ENCODE measurements around the gene UMPS. TPM values are rescaled to one million over a fixed set of nuclear protein-coding genes. Genes with fewer than 3 reads are reported as not detected.
A peak's percentile ranks its signal among the peaks of the same experiment; 100 is the strongest.

Gene UMPS
- total RNA-seq, 1 experiment from 2014 or later = 45.4 TPM

- Mint-ChIP-seq H3K27me3 (ENCODE audit: low read depth) (no peaks in the 10 kb centered on the region), H3K4me1 (peaks cover 49% of the 10 kb centered on the region), H3K36me3 (peaks cover 31% of the 10 kb centered on the region), H3K27ac (peak overlapping the region; percentile 55; the same call in 1 of the 2 replicates), H3K9me3 (no peaks in the 10 kb centered on the region), H3K4me3 (no peak overlapping the region)
- DNase-seq (ENCODE audit: low spot score) (no peak), ATAC-seq (peak; percentile 19)
- ChIA-PET CTCF (interaction anchor here (0.6 to 4.1 kb wide), 55 partner anchors 9 to 825 kb away, joined by 3 to 51 read pairs (median 5); partner anchors contain the start of genes MUC13, SLC12A8 and UMPS), POLR2A (no interaction called here)
- no peak for TF ChIP-seq ZNF396 (CRISPR knock-in tag; IDR thresholded peaks at IDR 0.05; ENCODE audit: borderline replicate concordance)
- TF ChIP-seq ZMAT4 (CRISPR knock-in tag; IDR thresholded peaks at IDR 0.05) = no peak
- no peak for TF ChIP-seq ZNF281 (CRISPR knock-in tag; IDR thresholded peaks at IDR 0.05)
- TF ChIP-seq KAT7 (CRISPR knock-in tag; IDR thresholded peaks at IDR 0.05; ENCODE audit: borderline replicate concordance) = no peak
- TF ChIP-seq, protein P1, sequence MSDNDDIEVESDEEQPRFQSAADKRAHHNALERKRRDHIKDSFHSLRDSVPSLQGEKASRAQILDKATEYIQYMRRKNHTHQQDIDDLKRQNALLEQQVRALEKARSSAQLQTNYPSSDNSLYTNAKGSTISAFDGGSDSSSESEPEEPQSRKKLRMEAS (CRISPR knock-in tag; IDR thresholded peaks at IDR 0.05) = no peak
- no peak for TF ChIP-seq ZNF671 (CRISPR knock-in tag; IDR thresholded peaks at IDR 0.05)
Measured at GRCh38 chr3:124760601-124761000, 30.3 kb downstream of the UMPS start.

- peak overlapping the region; percentile 47 for H3K27ac Mint-ChIP-seq
- ChIA-PET CTCF (interaction anchor here (0.6 to 4.1 kb wide), 55 partner anchors 10 to 825 kb away, joined by 3 to 51 read pairs (median 5); partner anchors contain the start of genes MUC13, SLC12A8 and UMPS), POLR2A (no interaction called here)
- H3K4me1 Mint-ChIP-seq = peaks cover 45% of the 10 kb centered on the region
- DNase-seq (ENCODE audit: low spot score) (peak; percentile 80), ATAC-seq (peak; percentile 55)
- H3K27me3 Mint-ChIP-seq (ENCODE audit: low read depth) = no peaks in the 10 kb centered on the region
- peaks cover 38% of the 10 kb centered on the region for H3K36me3 Mint-ChIP-seq
- no peaks in the 10 kb centered on the region for H3K9me3 Mint-ChIP-seq
- H3K4me3 Mint-ChIP-seq = no peak overlapping the region
- no peak for TF ChIP-seq ZBTB43 (CRISPR knock-in tag; IDR thresholded peaks at IDR 0.05)
- no peak for TF ChIP-seq GABPB1 (CRISPR knock-in tag; IDR thresholded peaks at IDR 0.05)
- peak; percentile 30; the same call in 1 of the 2 replicates for TF ChIP-seq GTF2I (CRISPR knock-in tag; conservative IDR thresholded peaks at IDR 0.05)
- TF ChIP-seq ELF4 (CRISPR knock-in tag; IDR thresholded peaks at IDR 0.05; ENCODE audit: low read depth) = no peak
- TF ChIP-seq EMX1 (CRISPR knock-in tag; IDR thresholded peaks at IDR 0.05) = no peak
- TF ChIP-seq, protein P2, sequence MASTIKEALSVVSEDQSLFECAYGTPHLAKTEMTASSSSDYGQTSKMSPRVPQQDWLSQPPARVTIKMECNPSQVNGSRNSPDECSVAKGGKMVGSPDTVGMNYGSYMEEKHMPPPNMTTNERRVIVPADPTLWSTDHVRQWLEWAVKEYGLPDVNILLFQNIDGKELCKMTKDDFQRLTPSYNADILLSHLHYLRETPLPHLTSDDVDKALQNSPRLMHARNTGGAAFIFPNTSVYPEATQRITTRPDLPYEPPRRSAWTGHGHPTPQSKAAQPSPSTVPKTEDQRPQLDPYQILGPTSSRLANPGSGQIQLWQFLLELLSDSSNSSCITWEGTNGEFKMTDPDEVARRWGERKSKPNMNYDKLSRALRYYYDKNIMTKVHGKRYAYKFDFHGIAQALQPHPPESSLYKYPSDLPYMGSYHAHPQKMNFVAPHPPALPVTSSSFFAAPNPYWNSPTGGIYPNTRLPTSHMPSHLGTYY (CRISPR knock-in tag; IDR thresholded peaks at IDR 0.05) = no peak
- TF ChIP-seq ZBTB21 (CRISPR knock-in tag; IDR thresholded peaks at IDR 0.05; ENCODE audit: borderline replicate concordance) = peak; percentile 56; the same call in 1 of the 2 replicates
- peak; percentile 98 for TF ChIP-seq ZNF121 (CRISPR knock-in tag; IDR thresholded peaks at IDR 0.05)
- 0 out of 2 replicates have a peak, but pooled peaks have one; percentile 52 for TF ChIP-seq ZNF232 (CRISPR knock-in tag; IDR thresholded peaks at IDR 0.05)
- TF ChIP-seq, protein P3, sequence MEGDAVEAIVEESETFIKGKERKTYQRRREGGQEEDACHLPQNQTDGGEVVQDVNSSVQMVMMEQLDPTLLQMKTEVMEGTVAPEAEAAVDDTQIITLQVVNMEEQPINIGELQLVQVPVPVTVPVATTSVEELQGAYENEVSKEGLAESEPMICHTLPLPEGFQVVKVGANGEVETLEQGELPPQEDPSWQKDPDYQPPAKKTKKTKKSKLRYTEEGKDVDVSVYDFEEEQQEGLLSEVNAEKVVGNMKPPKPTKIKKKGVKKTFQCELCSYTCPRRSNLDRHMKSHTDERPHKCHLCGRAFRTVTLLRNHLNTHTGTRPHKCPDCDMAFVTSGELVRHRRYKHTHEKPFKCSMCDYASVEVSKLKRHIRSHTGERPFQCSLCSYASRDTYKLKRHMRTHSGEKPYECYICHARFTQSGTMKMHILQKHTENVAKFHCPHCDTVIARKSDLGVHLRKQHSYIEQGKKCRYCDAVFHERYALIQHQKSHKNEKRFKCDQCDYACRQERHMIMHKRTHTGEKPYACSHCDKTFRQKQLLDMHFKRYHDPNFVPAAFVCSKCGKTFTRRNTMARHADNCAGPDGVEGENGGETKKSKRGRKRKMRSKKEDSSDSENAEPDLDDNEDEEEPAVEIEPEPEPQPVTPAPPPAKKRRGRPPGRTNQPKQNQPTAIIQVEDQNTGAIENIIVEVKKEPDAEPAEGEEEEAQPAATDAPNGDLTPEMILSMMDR (IDR thresholded peaks at IDR 0.05) = peak; percentile 87
- no peak for TF ChIP-seq ZMAT4 (CRISPR knock-in tag; IDR thresholded peaks at IDR 0.05)
- TF ChIP-seq GRHL2 (CRISPR knock-in tag; IDR thresholded peaks at IDR 0.05; ENCODE audit: insufficient replicate concordance, severe bottlenecking) = no peak
Measured at GRCh38 chr3:124761250-124761796, 31.1 kb downstream of the UMPS start.

All from WTC11 (cell line).